HG03196 (cell line): ENCODE measurements around the gene NHEJ1.

Source experiments
- ATAC-seq: cut with Tn5 transposase; IDR thresholded peaks from one replicate; pipeline ENCODE4 v1.9.1; 2021; ENCODE audit not compliant: unreplicated experiment

NHEJ1 gene

GRCh38 chr2:219060821-219061791, 99.5 kb downstream of the NHEJ1 start, which contains the start of gene IHH:
TSS of gene IHH (minus strand) at chr2:219060921. CDS start at chr2:219060467, 454 bp downstream.
- ATAC-seq = no peak

DNA sequence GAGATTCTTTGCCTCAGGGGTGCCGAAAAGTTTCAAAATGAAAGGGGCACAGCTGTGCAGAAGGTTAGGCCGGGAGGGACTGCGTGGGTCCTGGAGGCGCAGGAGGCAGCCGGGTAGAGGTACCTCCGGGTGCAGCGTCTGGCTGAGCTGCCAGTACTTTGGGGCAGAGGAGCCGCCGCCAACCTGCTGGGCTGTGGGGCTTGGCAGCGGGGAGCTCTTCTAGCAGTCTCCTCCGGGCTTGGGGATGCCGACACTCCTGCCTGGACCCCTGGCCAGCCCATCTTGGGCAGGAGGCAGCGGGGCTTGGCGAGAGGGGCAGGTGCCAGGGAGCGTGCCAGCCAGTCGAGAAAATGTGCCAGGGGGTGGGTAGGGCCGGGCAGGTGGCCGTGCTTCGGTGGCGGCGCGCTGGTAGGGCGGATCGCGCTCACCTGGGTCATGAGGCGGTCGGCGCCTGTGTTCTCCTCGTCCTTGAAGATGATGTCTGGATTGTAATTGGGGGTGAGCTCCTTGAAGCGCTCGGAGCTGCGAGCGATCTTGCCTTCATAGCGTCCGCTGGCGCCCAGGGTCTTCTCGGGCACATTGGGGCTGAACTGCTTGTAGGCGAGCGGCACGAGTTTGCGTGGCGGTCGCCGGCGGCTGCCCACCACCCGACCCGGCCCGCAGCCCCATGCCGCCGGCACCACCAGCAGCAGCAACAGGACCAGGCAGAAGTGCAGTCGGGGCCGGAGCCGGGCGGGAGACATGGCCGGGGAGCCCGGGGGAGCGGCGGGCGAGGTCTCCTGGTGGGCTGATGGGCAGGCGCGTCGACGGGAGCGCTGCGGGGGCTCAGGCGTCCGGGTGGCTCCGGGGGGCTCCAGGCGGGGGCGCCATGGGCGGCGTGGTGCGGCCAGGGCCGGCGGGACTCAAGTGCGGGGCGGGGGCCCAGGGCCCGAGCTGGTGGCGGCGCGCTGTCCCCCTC, 100.6 kb downstream of the NHEJ1 start:
- no peak for ATAC-seq

GRCh38 chr2:219059375-219059724, 101.3 kb downstream of the NHEJ1 start:
- ATAC-seq = no peak

- ATAC-seq = no peak
These were observed 101.9 kb downstream of the NHEJ1 start for GRCh38 chr2:219058541-219059374.

GRCh38 chr2:219057709-219058540, 102.7 kb downstream of the NHEJ1 start:
- ATAC-seq = peak; percentile 73

DNA sequence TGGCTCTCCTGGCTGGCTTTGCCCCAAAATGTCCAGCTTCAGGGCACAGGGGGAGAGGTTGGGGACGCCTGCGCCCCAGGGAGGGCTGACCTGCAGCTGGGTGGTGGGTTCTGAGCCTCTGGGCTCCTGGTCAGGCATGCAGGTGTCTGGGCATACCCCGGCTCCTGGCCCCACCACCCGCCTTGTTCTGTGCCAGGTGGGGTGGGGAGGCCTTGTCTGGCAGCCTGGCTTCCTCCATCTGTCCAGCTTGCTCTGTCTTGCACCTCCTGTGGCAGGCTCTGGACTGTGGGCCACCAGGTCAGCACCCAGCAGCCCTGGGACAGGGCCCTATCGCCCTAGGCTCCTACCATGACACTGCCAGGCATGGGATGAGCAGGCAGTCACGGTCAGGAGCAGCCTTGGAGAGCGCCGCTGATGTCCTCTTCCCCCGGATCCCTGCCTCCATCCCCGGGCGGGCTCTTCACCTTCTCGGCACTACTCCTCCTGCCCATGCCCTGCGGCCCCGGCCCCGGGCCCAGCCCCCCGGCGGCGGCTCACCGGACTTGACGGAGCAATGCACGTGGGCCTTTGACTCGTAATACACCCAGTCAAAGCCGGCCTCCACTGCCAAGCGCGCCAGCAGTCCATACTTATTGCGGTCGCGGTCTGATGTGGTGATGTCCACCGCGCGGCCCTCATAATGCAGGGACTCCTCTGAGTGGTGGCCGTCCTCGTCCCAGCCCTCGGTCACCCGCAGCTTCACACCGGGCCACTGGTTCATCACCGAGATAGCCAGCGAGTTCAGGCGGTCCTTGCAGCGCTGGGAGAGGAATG, 103.5 kb downstream of the NHEJ1 start:
- ATAC-seq = no peak

DNA sequence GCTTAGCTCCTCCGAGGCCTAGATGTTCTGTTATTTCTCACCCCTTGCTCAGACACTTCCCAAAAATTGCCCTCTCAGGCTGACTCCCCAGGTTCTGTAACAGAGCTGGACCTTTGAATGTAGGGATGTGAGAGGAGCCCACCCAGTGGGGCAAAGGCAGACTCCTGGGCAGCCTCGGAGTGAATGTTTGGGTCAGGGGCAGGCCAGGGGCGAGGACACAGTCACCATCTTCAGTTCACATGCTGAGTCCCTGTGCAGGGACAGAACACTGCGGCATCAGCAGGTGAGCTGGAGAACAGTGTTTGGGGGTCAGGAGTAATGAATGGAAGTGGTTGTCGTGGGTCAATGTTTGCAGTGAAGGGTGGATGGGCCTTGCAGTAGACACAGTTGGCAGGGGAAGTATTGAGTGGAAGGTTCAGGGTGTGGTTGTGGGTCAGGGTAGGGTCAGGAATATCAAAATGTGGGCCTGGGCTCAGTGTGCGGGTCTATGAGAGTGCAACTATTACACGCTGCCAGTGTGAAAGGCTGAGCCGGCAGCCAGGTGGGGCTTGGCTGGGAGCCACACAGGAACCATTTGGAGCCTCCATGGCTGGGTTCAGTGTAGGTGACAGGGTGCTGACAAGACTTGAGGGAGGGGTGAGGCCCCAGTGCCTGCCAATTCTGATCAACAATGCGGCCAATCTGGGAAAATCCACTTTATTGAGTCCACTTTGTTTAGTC, 104.3 kb downstream of the NHEJ1 start:
- ATAC-seq = no peak

DNA sequence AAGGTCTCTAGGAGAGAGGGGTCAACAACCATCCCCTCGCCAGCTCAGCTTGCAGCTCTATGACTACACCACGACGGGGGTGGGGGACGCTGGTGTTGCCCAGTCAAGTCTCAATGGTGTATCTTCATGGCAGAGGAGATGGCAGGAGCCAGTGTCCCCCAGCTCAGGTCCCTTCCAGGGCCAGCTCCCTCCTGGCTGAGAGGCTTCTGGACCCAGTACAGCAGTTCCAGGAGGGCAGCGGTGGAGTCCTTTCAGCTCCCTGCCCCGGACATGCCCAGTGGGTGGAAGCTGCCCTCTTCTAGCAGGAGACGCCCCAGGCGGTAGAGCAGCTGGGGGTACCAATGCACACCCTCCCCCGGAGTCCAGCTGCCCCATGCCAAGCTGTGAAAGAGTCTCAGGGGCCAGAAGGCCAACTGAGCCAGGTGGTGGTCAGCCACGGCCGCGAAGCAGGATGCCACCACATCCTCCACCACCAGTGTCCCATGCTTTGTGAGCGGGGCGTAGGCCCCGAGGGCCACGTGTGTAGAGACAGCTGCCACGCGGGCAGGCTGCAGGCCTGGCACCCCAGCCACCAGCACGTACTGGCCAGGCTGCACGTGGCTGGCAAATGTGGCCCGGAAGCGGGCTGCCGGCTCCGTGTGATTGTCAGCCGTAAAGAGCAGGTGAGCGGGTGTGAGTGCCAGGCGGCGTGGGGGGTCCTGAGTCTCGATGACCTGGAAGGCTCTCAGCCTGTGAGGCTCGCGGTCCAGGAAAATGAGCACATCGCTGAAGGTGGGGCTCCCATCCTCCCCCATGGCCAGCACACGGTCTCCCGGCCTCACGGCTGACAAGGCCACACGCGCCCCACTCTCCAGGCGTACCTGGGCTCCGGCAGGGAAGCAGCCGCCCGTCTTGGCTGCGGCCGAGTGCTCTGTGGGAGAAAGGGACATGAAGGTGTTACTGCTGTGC, 105.4 kb downstream of the NHEJ1 start:
- ATAC-seq = no peak

DNA sequence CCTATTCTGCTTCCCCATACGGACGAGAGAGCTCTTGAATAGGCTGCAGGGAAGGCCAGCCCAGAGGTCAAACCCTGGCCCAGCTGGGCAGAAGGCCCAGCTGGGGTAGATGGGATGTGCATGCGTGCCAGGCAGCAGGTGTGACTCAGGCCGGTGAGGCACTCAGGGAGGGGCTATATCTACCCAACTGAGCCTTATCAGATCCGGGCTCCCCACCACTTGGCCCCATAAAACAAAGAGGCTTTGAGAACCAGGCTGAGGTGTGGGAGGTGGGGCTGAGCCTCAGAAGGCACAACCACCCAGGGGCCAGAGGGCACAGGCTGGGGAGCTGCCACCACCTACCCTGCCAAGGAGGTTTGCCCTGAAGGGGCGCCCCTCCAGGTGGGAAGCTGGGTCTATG, 111.3 kb downstream of the NHEJ1 start:
- ATAC-seq = no peak

- ATAC-seq = no peak
These were observed 114.6 kb downstream of the NHEJ1 start for GRCh38 chr2:219045937-219046550.

DNA sequence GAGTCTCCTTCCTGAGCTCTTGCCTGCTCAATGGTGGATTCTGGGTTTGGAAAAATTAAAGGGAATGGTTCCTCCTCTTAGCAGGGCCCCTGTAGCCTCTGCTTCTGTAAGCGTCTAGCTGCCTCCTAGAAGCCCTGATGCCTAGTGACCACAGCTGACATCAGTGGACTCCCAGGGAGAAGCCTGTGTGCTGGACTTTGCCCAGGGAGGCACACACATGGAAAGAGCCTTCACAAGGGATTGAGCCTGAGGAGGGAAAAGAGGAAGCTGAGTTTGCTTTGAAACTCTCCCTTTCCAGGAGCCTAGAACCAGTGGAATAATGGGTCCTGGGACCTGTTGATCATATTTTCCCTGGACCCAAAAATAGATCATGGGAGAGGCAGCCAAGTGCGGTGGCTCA, 117.9 kb downstream of the NHEJ1 start:
- ATAC-seq = no peak

- ATAC-seq = no peak
These were observed 118.5 kb downstream of the NHEJ1 start for GRCh38 chr2:219042157-219042556.

DNA sequence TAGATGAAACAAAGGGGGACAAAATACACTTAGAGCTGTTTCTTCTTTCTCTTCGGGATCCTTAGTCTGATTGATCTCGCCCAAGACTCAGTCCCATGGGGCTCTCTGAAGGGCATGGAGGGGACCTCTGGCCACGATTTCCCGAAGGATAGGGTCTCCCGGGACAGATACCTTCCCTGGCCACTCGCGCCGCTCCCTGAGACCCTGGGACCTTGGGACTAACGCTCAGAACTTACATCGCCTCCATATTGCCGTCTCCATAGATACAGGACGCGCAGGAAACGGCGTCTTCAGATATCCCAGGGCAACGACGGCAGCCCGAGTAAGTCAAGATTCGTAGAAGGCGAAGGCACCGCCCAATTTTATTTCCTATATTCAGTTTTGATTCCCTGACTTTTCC, 119.4 kb downstream of the NHEJ1 start, which contains the start of gene CFAP65:
Gene CFAP65 (minus strand): TSS at position 265 of the 400 bp plus-strand sequence. CDS start 2,468 bp downstream, outside the sequence.
- ATAC-seq = no peak

- ATAC-seq = no peak
These were observed 122.0 kb downstream of the NHEJ1 start for GRCh38 chr2:219038600-219038999.

DNA sequence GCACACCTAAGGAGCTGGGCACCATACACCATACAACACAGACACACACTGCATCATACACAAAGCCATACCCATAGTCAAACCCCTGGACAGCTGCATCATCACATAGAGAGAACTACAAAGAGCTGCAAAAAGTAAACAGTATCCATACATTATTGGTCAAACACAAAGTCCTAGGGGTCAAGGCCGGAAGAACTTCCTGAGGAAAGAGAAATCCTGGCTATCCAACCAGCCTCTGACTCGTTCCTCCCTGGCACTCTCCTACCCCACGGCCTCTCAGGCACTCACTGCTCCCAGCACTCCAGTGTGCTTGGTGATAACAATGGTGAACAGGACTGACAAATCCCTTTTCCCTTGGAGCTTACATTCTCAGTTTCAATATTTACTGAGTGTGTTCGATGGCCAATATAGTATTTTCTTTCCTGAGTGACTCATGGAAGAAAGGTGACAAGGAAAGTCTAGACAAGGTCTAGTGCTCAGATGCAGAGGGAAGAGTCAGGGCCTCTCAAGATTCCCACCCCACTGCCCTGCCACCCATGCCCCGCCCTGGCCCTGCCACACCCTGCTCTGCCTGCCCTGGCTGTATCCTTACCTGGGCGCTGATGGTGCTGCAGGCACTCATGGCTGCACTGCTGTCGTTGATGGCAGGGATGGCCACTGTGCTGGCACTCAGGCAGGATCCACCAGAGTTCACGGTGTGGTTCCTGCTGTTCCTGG, 122.7 kb downstream of the NHEJ1 start:
- ATAC-seq = no peak

GRCh38 chr2:219035942-219036341, 124.7 kb downstream of the NHEJ1 start:
- ATAC-seq = no peak
